AG04450 (cell line): Measurements from ENCODE around the gene PAN3. TPM values are rescaled to one million over a fixed set of nuclear protein-coding genes. Genes with fewer than 3 reads are reported as not detected.

Experiments used
- CTCF ChIA-PET: fragments of 300-600, 350-600 bp; formaldehyde crosslinking; extraction: SDS; loops from one replicate; lab custom pipeline; 2022; ENCODE audit warnings: antibody characterized with exemption, inconsistent platforms; lab: Charles Lee
- POLR2A ChIA-PET: fragments of 350-600 bp; formaldehyde crosslinking; extraction: SDS; loops from one replicate; lab custom pipeline; 2021; ENCODE audit warnings: antibody characterized with exemption, inconsistent platforms; lab: Yijun Ruan, JAX
- DNase-seq: peaks from one replicate; pipeline ENCODE4 v3.0.0-alpha.2; 2011; ENCODE audit warnings: low read depth, low spot score
- H3K27ac ChIP-seq: one replicate; pipeline ENCODE4 v1.5.1; 2012; ENCODE audit warnings: low read depth, low read length, control low read depth
- H3K27me3 ChIP-seq: one replicate; pipeline ENCODE4 v1.6.0; 2012; ENCODE audit warnings: low read length; ENCODE audit not compliant: control insufficient read depth, insufficient read depth
- H3K4me3 ChIP-seq: 2 replicates; pipeline ENCODE4 v1.5.1; 2011; ENCODE audit warnings: mild to moderate bottlenecking, low read depth, low read length, control low read depth
- H3K9me3 ChIP-seq: 2 replicates; pipeline ENCODE4 v1.5.1; 2012; ENCODE audit warnings: low read length; ENCODE audit not compliant: control insufficient read depth, insufficient read depth
- polyA plus RNA-seq: library from polyadenylated mRNA; depleted of rRNA; stranded (reverse); fragments of >200 nt; gene quantifications from 2 replicates; pipeline ENCODE4 v1.2.3, GENCODE V29; 2011
- TF ChIP-seq, protein P1 (sequence below): IDR thresholded peaks from 2 replicates; pipeline ENCODE4 v1.5.1; 2011; ENCODE audit warnings: low read depth, low read length, control low read depth, inconsistent platforms

PAN3 gene
- polyA plus RNA-seq, 1 experiment, result 17.8 TPM

GRCh38 chr13:28204690-28205443, 66.5 kb downstream of the PAN3 start:
- no peak for DNase-seq
- POLR2A ChIA-PET, result no interaction called here
- CTCF ChIA-PET, result no interaction called here

DNA sequence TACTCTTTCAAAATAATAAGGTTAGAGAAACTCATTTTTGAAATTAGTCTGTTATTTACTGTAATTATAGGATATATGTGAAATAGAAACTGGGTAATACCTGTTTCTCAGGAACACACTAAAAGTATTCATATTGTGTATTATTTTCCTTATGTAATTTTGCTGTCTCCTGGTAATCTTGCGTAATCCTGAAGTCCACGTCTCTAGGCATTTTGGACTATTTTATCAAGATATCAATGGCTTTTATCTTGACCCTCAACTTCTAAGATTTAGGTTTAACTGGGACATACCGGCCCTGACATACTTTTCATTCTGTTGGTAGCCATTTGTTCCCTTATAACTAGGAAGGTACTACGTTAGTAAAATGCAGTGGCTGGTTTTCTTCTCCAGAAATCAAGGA, 80.3 kb downstream of the PAN3 start:
- DNase-seq, result no peak
- TF ChIP-seq, protein P1, sequence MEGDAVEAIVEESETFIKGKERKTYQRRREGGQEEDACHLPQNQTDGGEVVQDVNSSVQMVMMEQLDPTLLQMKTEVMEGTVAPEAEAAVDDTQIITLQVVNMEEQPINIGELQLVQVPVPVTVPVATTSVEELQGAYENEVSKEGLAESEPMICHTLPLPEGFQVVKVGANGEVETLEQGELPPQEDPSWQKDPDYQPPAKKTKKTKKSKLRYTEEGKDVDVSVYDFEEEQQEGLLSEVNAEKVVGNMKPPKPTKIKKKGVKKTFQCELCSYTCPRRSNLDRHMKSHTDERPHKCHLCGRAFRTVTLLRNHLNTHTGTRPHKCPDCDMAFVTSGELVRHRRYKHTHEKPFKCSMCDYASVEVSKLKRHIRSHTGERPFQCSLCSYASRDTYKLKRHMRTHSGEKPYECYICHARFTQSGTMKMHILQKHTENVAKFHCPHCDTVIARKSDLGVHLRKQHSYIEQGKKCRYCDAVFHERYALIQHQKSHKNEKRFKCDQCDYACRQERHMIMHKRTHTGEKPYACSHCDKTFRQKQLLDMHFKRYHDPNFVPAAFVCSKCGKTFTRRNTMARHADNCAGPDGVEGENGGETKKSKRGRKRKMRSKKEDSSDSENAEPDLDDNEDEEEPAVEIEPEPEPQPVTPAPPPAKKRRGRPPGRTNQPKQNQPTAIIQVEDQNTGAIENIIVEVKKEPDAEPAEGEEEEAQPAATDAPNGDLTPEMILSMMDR, result no peak
- no peaks in the 10 kb centered on the region for H3K9me3 ChIP-seq
- H3K27me3 ChIP-seq, result no peaks in the 10 kb centered on the region
- POLR2A ChIA-PET, result no interaction called here
- H3K4me3 ChIP-seq, result no peak overlapping the region
- CTCF ChIA-PET, result no interaction called here
- no peak overlapping the region for H3K27ac ChIP-seq

More at GRCh38 chr13:28204690-28205443, 66.5 kb downstream of the PAN3 start:
- TF ChIP-seq, protein P1, result no peak
- H3K9me3 ChIP-seq, result no peaks in the 10 kb centered on the region
- no peaks in the 10 kb centered on the region for H3K27me3 ChIP-seq
- no peak overlapping the region for H3K27ac ChIP-seq
- no peak overlapping the region for H3K4me3 ChIP-seq

- Histone ChIP-seq H3K4me3 (no peak overlapping the region), H3K9me3 (no peaks in the 10 kb centered on the region), H3K27me3 (no peaks in the 10 kb centered on the region), H3K27ac (no peak overlapping the region)
- CTCF ChIA-PET, result no interaction called here
- DNase-seq, result no peak
- POLR2A ChIA-PET, result no interaction called here
- TF ChIP-seq, protein P1, result no peak
Observed at GRCh38 chr13:28219408-28220099, 81.2 kb downstream of the PAN3 start.

GRCh38 chr13:28220166-28220565, 81.8 kb downstream of the PAN3 start:
- Histone ChIP-seq H3K27ac (no peak overlapping the region), H3K27me3 (no peaks in the 10 kb centered on the region), H3K4me3 (no peak overlapping the region), H3K9me3 (no peaks in the 10 kb centered on the region)
- TF ChIP-seq, protein P1, result no peak
- no peak for DNase-seq
- CTCF ChIA-PET, result no interaction called here
- POLR2A ChIA-PET, result no interaction called here
